Endodermal cell (in vitro differentiated cells): ENCODE data around the gene TPTE2. TPM values are rescaled to one million over a fixed set of nuclear protein-coding genes. Genes with fewer than 3 reads are reported as not detected.
"Not testable (repeated sequence)": the region's sequence is repeated elsewhere in the genome, so short reads cannot be mapped to it uniquely, and the experiment has no call there.

Experiments
- DNase-seq: peaks from one replicate; pipeline ENCODE4 v3.0.0-alpha.2; 2017
- H3K27ac ChIP-seq: 2 replicates; pipeline ENCODE4 v1.5.1; 2013; ENCODE audit warnings: mild to moderate bottlenecking, low read depth, low read length, moderate library complexity
- H3K27me3 ChIP-seq: 2 replicates; pipeline ENCODE4 v1.6.1; 2013; ENCODE audit warnings: mild to moderate bottlenecking, low read length, moderate library complexity; ENCODE audit not compliant: insufficient read depth, control insufficient read depth, poor library complexity, severe bottlenecking
- H3K36me3 ChIP-seq: 2 replicates; pipeline ENCODE4 v1.7.0; 2013; ENCODE audit warnings: mild to moderate bottlenecking, low read length, moderate library complexity; ENCODE audit not compliant: control insufficient read depth, insufficient read depth
- H3K4me1 ChIP-seq: one replicate; pipeline ENCODE4 v1.7.0; 2013; ENCODE audit warnings: low read length; ENCODE audit not compliant: control insufficient read depth, insufficient read depth
- H3K4me3 ChIP-seq: 2 replicates; pipeline ENCODE4 v1.5.1; 2013; ENCODE audit warnings: mild to moderate bottlenecking, low read length, moderate library complexity
- H3K9ac ChIP-seq: 2 replicates; pipeline ENCODE4 v1.6.1; 2013; ENCODE audit warnings: mild to moderate bottlenecking, low read length, moderate library complexity; ENCODE audit not compliant: poor library complexity, severe bottlenecking; ENCODE audit errors: extremely low read depth
- H3K9me3 ChIP-seq: 2 replicates; pipeline ENCODE4 v1.6.1; 2013; ENCODE audit warnings: mild to moderate bottlenecking, low read length, moderate library complexity; ENCODE audit not compliant: control insufficient read depth
- H3K27ac Mint-ChIP-seq: 2 replicates; pipeline ENCODE4 v1.8.0; 2020; ENCODE audit warnings: mixed read lengths
- H3K27me3 Mint-ChIP-seq: 2 replicates; pipeline ENCODE4 v1.8.0; 2021; ENCODE audit warnings: mild to moderate bottlenecking, mixed read lengths; ENCODE audit not compliant: insufficient read depth
- H3K36me3 Mint-ChIP-seq: 2 replicates; pipeline ENCODE4 v1.8.0; 2020; ENCODE audit warnings: low read depth, mixed read lengths
- H3K4me1 Mint-ChIP-seq: 2 replicates; pipeline ENCODE4 v1.8.0; 2020; ENCODE audit warnings: mixed read lengths
- H3K4me3 Mint-ChIP-seq: 2 replicates; pipeline ENCODE4 v1.8.0; 2020; ENCODE audit warnings: mild to moderate bottlenecking, moderate library complexity, mixed read lengths
- H3K9me3 Mint-ChIP-seq: 2 replicates; pipeline ENCODE4 v1.8.0; 2020; ENCODE audit warnings: mild to moderate bottlenecking, mixed read lengths
- WGBS, 2 experiments: methylation state at CpG; one replicate each; pipeline versions ENCODE4 v1.1.5 to v1.1.7; 2013; ENCODE audit warnings: missing lambda C conversion rate in 2 of 2, mixed read lengths in 1 of 2; ENCODE audit not compliant: insufficient coverage in 1 of 2, insufficient read length in 1 of 2; 5-methylcytosine and 5-hydroxymethylcytosine counted together
- total RNA-seq, 2 donors: library from RNA; stranded (reverse); fragmentation: NEBNext Ultra II Directional in 1 of 2; extraction: Animal tissue kit (Norgen Biotek cat#: 25700) in 1 of 2; gene quantifications; 2 replicates in 1 of 2; 3 replicates in 1 of 2; pipeline ENCODE4 v1.2.1, GENCODE V29; 2021
- TF ChIP-seq, protein P1 (sequence below): fragments of 200-600 bp; sonication (generic); conservative IDR thresholded peaks from 2 replicates; pipeline ENCODE4 v1.5.0; 2021; ENCODE audit warnings: antibody characterized with exemption, mild to moderate bottlenecking

Gene TPTE2
- total RNA-seq, 2 donors from 2014 or later = not detected

DNA sequence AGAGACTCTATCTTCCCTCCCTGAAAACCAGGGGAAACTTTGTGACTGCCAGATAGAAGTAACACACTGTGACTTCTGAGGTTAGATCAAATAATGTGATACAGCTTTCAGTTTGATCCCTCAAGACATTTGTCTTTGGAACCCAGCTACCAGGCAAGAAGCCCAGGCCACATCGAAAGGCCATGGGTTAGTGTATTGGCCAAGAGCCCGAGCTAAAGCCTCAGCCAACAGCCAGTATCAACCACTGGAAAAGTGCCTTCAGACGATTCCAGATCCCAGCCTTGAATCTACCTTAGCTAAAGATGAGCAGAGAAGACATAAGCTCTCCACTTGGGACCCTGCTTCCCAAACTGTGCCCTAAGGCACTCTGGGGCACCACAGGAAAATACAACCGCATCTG is 10.9 kb upstream of the TPTE2 start:
- H3K27me3 Mint-ChIP-seq = no peaks in the 10 kb centered on the region
- Histone ChIP-seq H3K4me1 (no peaks in the 10 kb centered on the region), H3K27ac (no peak overlapping the region), H3K9ac (no peak overlapping the region), H3K4me3 (no peak overlapping the region), H3K9me3 (peaks cover 40% of the 10 kb centered on the region), H3K36me3 (no peaks in the 10 kb centered on the region), H3K27me3 (no peaks in the 10 kb centered on the region)
- TF ChIP-seq, protein P1, sequence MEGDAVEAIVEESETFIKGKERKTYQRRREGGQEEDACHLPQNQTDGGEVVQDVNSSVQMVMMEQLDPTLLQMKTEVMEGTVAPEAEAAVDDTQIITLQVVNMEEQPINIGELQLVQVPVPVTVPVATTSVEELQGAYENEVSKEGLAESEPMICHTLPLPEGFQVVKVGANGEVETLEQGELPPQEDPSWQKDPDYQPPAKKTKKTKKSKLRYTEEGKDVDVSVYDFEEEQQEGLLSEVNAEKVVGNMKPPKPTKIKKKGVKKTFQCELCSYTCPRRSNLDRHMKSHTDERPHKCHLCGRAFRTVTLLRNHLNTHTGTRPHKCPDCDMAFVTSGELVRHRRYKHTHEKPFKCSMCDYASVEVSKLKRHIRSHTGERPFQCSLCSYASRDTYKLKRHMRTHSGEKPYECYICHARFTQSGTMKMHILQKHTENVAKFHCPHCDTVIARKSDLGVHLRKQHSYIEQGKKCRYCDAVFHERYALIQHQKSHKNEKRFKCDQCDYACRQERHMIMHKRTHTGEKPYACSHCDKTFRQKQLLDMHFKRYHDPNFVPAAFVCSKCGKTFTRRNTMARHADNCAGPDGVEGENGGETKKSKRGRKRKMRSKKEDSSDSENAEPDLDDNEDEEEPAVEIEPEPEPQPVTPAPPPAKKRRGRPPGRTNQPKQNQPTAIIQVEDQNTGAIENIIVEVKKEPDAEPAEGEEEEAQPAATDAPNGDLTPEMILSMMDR = no peak
- no peak for DNase-seq
- WGBS, 2 experiments = 72 to 100% methylated on average over 1 to 4 of the region's 4 CpGs
- peaks cover 83% of the 10 kb centered on the region for H3K9me3 Mint-ChIP-seq
- no peak overlapping the region for H3K4me3 Mint-ChIP-seq
- no peaks in the 10 kb centered on the region for H3K36me3 Mint-ChIP-seq
- no peak overlapping the region for H3K27ac Mint-ChIP-seq
- H3K4me1 Mint-ChIP-seq = no peaks in the 10 kb centered on the region

DNA sequence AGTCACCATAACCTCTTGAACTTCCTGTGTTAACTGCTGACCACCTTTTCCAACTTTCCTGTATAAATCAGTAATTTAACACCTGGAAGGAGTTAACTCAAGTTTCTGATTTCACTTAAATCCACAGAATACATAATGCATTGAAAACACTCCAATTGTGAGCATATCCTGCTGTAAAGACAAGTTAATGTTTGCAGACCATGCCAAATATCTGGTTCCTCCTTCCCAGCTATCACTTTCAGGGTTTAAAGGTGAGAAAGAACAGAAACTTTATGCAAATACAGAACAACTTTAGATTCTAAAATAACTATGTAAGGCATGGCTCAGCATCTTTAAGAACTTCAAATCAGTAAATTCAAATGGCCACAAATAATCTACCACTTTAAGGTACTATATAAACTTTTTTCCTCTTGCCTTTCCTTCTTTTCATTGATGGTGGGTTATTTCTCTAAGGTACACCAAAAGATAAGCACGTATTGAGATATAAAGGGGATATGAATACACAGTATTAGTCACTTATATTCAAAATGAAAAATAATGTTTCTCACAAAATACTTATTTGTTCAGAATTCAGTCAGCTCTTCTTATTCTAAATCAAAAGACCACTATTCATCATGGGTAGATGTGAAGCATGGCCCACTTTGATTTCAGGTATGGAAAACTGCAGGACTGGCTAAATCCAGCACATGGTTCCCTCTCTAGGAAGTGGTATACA is 6.6 kb upstream of the TPTE2 start:
- no peak overlapping the region for H3K27ac ChIP-seq
- H3K4me1 ChIP-seq = no peaks in the 10 kb centered on the region
- H3K36me3 ChIP-seq = no peaks in the 10 kb centered on the region
- no CpG with 5 or more reads among the region's 1 CpG for WGBS, 2 experiments
- Mint-ChIP-seq H3K9me3 (peaks cover 62% of the 10 kb centered on the region), H3K4me1 (no peaks in the 10 kb centered on the region), H3K36me3 (no peaks in the 10 kb centered on the region), H3K27ac (no peak overlapping the region), H3K27me3 (no peaks in the 10 kb centered on the region), H3K4me3 (no peak overlapping the region)
- no peak for DNase-seq
- H3K9ac ChIP-seq = no peak overlapping the region
- H3K4me3 ChIP-seq = no peak overlapping the region
- peaks cover 43% of the 10 kb centered on the region for H3K9me3 ChIP-seq
- no peaks in the 10 kb centered on the region for H3K27me3 ChIP-seq
- TF ChIP-seq, protein P1 = no peak

DNA sequence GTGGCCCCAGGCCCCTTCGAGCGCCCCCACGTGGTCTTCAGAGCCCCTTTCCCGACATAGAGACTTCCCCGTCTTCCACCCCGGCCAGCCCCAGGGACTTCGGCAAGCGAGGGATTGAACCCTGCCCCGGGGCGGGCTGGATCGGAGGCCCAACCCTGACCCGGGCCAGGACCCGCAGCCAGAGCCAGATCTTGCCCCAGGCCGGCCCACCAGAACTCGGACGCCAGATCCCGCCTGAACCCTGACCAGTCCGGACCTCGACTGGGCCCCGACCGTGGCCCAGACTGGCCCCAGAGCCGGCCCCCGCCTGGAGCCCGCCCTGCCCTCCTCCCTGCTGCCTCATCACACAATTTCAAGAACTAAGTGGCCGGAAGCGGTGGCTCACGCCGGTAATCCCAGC is 253 bp upstream of the TPTE2 start:
- H3K36me3 ChIP-seq = no peaks in the 10 kb centered on the region
- Mint-ChIP-seq H3K9me3 (peaks cover 39% of the 10 kb centered on the region), H3K27ac (no peak overlapping the region), H3K27me3 (no peaks in the 10 kb centered on the region), H3K4me3 (no peak overlapping the region), H3K36me3 (no peaks in the 10 kb centered on the region), H3K4me1 (no peaks in the 10 kb centered on the region)
- WGBS, 2 experiments = 88 to 97% methylated on average over 7 to 28 of the region's 28 CpGs
- TF ChIP-seq, protein P1 = no peak
- no peak overlapping the region for H3K4me3 ChIP-seq
- peaks cover 14% of the 10 kb centered on the region for H3K9me3 ChIP-seq
- no peak overlapping the region for H3K9ac ChIP-seq
- no peak for DNase-seq
- H3K27ac ChIP-seq = no peak overlapping the region
- H3K27me3 ChIP-seq = no peaks in the 10 kb centered on the region
- H3K4me1 ChIP-seq = no peaks in the 10 kb centered on the region

DNA sequence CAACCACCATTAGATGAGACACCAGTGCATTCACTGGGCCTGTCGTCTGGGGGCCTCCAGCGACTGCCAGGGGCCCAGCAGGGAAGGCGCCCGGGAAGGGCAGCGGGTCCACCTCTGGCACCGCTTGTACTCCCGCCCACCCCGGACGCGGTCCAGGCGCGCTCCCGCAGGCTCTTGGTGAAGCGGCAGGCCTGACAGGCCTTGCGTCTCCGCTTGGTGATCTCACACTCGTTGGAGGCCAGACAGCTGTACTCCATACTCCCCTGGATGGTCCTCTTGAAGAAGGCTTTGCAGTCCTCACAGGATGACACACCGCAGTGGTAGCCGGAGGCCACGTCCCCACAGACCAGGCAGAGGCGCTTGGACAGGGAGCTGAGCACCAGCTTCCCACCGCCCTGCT is 660 bp downstream of the TPTE2 start:
- H3K27ac ChIP-seq, H3K4me3 Mint-ChIP-seq, H3K4me1 Mint-ChIP-seq, H3K27me3 ChIP-seq, H3K9ac ChIP-seq, H3K27ac Mint-ChIP-seq, H3K27me3 Mint-ChIP-seq, DNase-seq, H3K36me3 Mint-ChIP-seq, H3K36me3 ChIP-seq, H3K4me1 ChIP-seq, H3K4me3 ChIP-seq: not testable (repeated sequence)
- peaks cover 45% of the 10 kb centered on the region for H3K9me3 Mint-ChIP-seq
- WGBS, 2 experiments = 89 to 95% methylated on average over 11 to 21 of the region's 22 CpGs
- H3K9me3 ChIP-seq = peaks cover 15% of the 10 kb centered on the region

DNA sequence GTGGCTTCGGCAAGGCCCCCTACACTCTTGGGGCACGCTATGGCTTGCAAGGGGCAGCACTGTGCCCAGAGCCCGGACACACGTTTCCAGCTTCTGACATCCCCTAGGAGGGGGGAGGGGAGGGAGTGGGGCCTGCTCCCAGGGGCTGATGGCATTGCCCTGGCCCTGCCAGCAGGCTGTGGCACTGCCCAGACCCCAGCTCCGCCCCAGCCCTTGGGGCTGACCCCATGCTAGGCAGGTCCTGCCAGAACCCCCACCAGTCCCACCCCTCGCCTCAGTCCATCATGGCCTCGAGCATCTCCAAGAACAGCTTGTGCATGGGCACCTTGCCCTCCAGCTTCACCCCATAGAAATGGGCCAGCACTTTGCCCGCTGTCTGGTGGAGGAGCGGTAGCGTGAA is 1.6 kb downstream of the TPTE2 start:
- not testable (repeated sequence) for DNase-seq, H3K4me1 Mint-ChIP-seq, H3K4me3 ChIP-seq, H3K27me3 Mint-ChIP-seq, H3K9ac ChIP-seq, H3K36me3 Mint-ChIP-seq, H3K27ac Mint-ChIP-seq, H3K27ac ChIP-seq, H3K4me1 ChIP-seq, H3K36me3 ChIP-seq, H3K4me3 Mint-ChIP-seq, H3K27me3 ChIP-seq
- WGBS, 2 experiments = no CpG with 5 or more reads among the region's 10 CpGs
- peaks cover 50% of the 10 kb centered on the region for H3K9me3 Mint-ChIP-seq
- peaks cover 15% of the 10 kb centered on the region for H3K9me3 ChIP-seq
